Activated CD8-positive, alpha-beta memory T cell treated with anti-CD3 and anti-CD28 coated beads, Interleukin-2, amount 50 U/mL, for 24 hours (primary cell): ENCODE measurements around the gene DUSP16.
"Not testable (repeated sequence)": the region's sequence is repeated elsewhere in the genome, so short reads cannot be mapped to it uniquely, and the experiment has no call there.

Experiments
- DNase-seq: peaks from one replicate; pipeline ENCODE4 v3.0.0-alpha.2; 2020; ENCODE audit errors: extremely low read depth

The DUSP16 gene

GRCh38 chr12:12562585-12563261, at the start of gene DUSP16:
DUSP16 (minus strand) TSS chr12:12562863; CDS start chr12:12521098, 41,765 bp downstream.
- DNase-seq: peak; percentile 47

GRCh38 chr12:12612358-12612757, 49.7 kb upstream of the DUSP16 start:
- DNase-seq: no peak

- peak; percentile 59 for DNase-seq
Measured at GRCh38 chr12:12611512-12612306, 49.0 kb upstream of the DUSP16 start, which contains the start of gene CREBL2. CREBL2 (plus strand) TSS chr12:12611876; CDS start chr12:12612173, 297 bp downstream.

GRCh38 chr12:12610711-12611110, 48.0 kb upstream of the DUSP16 start:
- no peak for DNase-seq

- no peak for DNase-seq
Measured at GRCh38 chr12:12609692-12610091, 47.0 kb upstream of the DUSP16 start.

- no peak for DNase-seq
Measured at GRCh38 chr12:12608557-12608957, 45.9 kb upstream of the DUSP16 start.

GRCh38 chr12:12606781-12607589, 44.3 kb upstream of the DUSP16 start:
- no peak for DNase-seq

- DNase-seq: no peak
Measured at GRCh38 chr12:12604740-12605139, 42.1 kb upstream of the DUSP16 start.

GRCh38 chr12:12600659-12601058, 38.0 kb upstream of the DUSP16 start:
- no peak for DNase-seq

- DNase-seq: no peak
Measured at GRCh38 chr12:12599750-12600643, 37.3 kb upstream of the DUSP16 start.

GRCh38 chr12:12598864-12599263, 36.2 kb upstream of the DUSP16 start:
- no peak for DNase-seq

- DNase-seq: not testable (repeated sequence)
Measured at GRCh38 chr12:12596598-12596997, 33.9 kb upstream of the DUSP16 start.

- not testable (repeated sequence) for DNase-seq
Measured at GRCh38 chr12:12595929-12596328, 33.3 kb upstream of the DUSP16 start.

- no peak for DNase-seq
Measured at GRCh38 chr12:12592930-12593329, 30.3 kb upstream of the DUSP16 start.

- no peak for DNase-seq
Measured at GRCh38 chr12:12590961-12591360, 28.3 kb upstream of the DUSP16 start.

- not testable (repeated sequence) for DNase-seq
Measured at GRCh38 chr12:12588436-12588835, 25.8 kb upstream of the DUSP16 start.

- no peak for DNase-seq
Measured at GRCh38 chr12:12587878-12588277, 25.2 kb upstream of the DUSP16 start.

GRCh38 chr12:12586879-12587675, 24.4 kb upstream of the DUSP16 start:
- no peak for DNase-seq

GRCh38 chr12:12585115-12585863, 22.6 kb upstream of the DUSP16 start:
- DNase-seq: no peak
